Measurements from ENCODE around the gene SND1.

SND1 gene

DNA sequence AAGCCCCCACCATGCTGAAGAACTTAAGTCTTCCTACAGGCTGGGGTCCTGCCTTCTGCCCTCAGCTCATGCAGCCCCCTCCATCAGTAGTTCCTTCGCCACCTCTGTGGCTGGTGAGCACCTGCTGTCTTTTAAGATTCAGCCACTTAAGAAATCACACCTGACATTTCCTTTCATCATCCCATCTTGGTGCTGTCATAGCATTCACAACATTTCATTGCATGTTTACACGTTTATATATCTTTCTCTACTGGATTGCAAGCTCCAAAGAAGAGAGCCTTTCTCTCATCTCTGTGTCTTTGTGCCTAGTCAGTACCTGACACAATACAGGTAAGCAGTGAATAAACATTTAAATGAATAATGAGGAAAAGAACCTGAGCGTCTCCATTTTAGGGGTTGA is 38.3 kb downstream of the SND1 start:
- DNase-seq: no peak

DNA sequence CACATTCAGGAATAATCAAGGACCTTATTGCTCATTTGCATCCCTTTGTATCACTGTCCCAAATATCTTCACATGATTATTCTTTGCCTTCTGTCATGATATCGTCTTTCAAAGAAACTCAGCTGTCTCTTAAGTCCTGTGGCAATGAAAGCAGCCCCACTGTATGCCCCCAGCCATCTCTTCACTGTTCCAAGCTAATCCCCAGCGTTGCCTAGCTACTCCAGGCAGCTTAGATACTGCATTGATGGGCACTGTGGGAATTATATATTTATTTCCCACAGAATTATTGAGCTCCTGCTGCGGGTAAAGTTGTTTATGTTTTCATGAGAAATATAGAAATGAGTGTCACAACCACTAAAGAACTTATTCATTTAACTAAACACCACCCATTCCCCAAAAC is 38.8 kb downstream of the SND1 start:
- DNase-seq: no peak

DNA sequence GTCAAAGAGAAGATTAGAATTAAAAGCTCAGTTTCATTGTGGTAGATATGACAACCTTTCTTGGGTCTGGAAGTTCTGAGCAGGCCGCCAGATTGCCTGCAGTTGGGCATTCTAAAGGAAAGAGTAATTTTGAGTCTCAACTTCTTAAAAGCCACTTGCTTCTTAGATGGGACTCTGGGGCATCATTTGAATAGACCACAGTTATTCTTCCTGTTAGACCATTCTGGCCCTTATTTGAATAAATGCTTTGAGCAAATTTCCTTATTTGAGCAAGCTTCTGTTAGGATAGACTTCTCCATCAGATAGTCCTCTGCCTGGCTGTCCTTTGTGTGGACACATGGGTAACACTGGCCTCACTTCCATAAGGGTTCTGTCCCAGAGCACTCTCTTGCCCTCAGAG is 40.2 kb downstream of the SND1 start:
- DNase-seq: no peak

DNA sequence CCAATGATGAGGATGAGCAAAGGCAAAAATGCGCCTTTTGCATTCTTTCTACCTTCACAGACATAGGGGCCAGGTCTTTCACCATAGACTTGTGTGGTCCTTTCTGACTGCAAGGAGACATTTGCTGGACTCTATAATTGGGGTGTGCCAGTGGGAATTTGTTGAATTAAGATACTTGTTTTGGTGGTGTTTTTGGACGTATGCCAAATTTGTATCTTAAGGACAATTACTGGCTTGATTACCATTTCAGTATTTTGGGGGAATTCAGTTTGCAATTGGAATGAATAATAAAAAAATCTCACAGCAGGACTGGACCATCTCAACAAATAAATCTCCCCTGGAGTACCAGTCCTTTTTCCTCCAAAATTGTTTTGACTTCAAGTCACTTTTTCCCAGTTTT is 47.9 kb downstream of the SND1 start:
- peak; percentile 14 for DNase-seq

DNA sequence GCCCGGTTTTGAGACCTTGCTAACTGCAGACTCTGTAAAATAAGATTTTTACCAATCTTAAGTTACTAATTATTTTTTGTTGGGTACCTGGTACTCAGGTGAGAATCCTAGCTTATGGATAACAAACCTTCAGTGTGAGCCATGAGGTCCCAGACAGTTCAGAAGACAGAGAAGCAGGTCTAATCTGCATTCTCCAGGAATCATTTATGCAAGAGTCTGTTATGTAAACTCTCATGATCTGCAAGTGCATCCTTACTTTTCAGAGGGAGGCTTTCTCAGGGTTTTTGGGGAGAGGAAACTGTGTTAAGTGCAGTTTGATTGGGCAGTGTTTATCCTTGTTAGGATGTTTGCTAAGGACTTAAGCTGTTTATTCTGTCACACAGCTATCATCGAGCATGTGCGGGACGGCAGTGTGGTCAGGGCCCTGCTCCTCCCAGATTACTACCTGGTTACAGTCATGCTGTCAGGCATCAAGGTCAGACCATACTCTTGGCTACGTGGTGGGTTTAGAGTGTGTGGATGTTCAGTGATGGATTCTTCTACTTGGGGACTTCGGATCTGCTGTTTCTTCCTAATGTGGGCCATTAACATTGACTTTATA is 50.2 kb downstream of the SND1 start:
- no peak for DNase-seq

DNA sequence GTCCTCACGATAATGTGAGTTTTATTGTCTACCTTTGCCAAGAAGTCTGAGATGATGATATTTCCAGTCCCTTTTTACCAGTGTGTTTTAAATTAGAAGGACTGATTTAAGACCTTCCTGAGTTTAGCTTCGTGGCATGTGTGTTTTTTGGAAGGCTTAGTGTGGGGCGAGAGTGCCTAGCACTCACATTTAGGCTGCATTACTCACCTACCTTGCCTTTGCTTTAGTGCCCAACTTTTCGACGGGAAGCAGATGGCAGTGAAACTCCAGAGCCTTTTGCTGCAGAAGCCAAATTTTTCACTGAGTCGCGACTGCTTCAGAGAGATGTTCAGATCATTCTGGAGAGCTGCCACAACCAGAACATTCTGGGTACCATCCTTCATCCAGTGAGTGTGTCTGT is 50.9 kb downstream of the SND1 start:
- DNase-seq: no peak

DNA sequence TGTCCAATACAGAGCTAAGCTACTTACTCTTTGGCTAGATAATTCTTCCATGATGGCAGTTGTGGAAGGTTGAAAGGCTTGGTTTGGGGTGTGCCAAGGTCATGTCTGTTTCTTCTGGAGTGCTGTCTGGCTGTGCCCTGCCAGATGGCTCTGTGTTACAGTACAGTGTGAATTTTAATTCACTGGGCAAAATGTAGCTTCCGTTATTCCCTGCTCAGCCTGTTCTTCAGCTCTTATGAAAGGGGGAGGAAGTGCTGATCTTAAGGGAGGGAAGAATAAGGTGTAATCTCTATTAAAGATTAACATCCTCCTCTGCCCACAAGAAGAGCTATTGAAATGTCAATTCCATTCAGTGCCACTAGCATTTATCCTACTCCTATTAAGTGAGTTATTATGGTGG is 52.2 kb downstream of the SND1 start:
- no peak for DNase-seq

DNA sequence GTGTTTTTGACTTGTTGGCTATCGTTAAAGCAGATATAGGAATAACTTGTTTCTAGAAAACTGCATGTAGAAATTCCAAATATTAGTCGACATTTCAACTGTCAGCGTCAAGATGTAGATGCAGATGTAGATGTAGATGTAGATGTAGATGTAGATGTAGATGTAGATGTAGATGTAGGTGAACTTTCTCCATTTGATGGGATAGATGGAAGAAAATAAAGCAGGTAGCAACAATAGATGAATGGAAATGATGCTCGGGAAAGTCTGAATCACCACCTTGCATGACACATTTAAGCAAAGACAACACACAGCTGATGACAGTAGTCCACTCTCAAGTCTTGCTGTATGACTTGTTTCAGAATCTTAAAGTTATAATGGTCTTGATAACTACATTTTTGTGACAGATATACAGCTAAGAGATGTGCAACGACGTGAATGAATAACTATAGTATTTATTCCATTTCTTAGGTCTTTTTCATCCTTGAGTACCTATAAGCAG is 53.5 kb downstream of the SND1 start:
- DNase-seq: no peak

DNA sequence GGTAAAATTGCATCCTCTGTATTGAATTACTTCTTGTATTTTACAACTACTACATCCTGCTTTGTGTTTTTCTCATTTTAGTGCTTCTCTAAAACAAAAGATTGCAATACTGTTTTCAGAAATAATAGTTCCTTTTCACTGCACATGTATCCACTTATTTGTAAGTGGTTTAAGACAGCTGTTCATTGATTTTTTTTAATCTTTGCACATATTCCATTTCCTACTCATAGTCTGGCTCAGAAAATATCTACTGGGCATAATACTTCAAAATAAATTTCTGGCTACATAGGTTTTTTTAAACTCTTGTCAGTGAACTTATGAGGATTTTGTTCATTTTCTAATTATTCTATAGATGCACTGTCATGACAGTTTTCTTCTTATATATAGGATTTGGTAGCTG is 54.8 kb downstream of the SND1 start:
- no peak for DNase-seq

DNA sequence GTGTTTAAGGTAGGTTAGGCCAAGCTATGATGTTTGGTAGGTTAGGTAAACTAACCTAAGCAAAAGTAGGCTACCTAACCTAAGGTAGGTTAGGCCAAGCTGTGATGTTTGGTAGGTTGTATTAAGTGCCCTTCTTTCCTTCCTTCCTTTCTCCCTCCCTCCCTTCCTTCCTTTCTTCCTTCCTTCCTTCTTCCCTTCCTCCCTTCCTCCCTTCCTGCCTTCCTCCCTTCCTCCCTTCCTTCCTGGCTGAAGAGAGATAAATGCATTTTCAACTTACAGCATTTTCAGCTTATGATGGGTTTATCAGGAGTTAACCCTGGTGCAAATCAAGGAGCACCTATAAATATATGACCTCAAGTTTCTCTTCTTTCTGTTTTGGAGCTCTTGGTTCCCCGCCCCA is 56.2 kb downstream of the SND1 start:
- DNase-seq: no peak

DNA sequence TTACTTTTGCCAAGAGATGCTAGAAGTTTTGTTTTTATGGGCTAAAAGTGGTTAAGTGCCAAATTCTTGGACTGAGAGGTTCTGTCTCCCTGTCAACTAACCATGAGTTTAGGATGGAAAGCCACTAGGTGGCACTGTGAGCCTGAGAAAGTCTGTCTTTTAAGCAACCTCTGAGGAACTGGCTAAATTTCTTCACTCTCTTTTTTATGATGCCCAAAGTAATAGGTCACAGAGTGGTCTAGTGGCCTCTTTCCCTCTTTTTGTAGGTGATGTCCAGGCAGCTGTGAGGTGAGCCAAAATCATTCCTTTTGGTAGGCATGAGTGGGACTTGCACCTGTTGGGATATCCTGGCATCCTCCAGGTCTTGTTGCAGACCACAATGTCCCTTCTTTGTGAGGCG is 56.8 kb downstream of the SND1 start:
- DNase-seq: peak; percentile 92

DNA sequence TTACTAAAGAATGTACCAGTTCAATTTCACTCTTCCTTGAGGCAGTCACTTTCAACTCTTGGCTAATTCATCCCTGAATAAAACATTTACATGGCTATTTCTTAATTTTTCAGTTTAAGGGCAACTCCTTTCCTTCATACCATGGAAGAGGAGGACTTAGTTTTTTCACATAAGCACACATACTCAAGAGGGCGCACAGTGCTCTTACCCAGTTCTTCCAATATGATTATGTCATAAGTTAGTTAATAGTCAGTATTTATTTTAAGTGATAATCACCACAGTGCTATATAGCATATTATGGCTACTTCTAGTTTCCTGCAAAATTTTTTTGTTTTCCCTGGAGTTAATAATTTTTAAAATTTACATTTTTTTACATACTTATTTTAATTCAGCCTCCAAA is 58.6 kb downstream of the SND1 start:
- DNase-seq: no peak

DNA sequence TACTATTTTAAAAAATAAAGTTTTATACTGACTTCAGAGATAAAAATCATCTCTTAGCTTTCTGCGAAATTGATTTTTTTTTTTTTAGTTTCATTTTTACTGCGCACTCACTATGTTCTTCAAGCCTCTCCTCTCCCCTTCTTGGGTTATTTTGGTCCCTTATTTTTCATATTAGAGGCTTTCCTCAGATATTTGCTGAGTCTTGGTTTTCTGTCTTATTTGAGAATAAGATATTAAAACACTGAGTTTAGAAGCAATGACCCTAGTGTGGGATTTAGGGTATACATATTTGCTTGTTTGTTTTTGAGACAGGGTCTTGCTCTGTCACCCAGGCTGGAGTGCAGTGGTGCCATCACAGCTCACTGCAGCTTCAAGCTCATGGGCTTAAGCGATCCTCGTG is 59.9 kb downstream of the SND1 start:
- no peak for DNase-seq

DNA sequence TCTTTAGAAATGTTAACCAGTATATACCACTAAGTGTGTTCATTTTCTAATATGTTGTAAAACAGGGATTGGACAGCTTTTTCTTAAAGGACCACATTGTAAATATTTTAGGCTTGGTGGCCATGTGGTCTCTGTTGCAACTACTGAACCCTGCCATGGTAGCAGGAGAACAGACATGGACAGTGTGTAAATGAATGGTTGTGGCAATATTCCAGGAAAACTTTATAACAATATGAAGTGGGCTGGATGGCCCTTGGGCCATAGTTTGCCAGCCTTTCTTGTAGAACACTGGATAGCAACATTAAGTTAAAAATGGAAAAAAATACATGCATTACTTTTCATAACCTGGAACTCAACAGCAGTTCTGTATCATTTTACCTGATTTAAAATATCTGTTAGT is 61.0 kb downstream of the SND1 start:
- DNase-seq: no peak

DNA sequence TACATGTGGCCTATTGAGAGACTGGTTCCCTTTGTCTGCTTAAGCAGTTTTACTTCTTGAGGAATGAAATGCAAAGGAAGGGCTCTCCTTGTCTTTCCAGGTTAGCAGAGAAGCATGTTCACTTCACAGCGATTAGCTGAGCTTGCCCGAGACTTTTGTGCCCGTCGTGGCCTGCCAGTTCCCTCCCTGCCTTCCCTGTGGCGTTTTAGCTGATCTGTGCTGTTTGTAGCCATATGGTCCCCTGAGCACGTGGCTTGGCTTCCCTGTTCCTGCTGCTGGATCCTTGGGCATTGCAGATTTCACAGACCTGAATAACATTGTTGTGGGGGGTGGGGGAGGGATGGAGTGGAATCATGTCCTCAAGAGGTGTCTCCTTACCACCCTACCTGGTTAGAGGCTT is 61.8 kb downstream of the SND1 start:
- no peak for DNase-seq

DNA sequence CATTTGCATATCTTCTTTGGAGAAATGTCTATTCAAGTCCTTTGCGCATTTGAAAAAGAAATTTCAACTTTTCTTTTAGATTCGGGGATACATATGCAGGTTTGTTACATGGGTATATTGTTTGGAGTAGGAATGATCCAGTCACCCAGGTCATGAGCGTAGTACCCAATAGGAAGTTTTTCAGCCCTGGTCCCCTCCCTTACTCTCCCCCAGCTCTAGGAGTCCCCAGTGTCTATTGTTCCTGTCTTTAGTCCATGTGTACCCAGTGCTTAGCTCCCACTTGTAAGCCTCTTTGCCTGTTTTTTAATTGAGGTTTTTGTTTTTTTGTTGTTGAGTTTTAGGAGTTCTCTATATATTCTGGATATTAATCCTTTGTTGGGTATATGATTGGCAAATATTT is 63.3 kb downstream of the SND1 start:
- no peak for DNase-seq

DNA sequence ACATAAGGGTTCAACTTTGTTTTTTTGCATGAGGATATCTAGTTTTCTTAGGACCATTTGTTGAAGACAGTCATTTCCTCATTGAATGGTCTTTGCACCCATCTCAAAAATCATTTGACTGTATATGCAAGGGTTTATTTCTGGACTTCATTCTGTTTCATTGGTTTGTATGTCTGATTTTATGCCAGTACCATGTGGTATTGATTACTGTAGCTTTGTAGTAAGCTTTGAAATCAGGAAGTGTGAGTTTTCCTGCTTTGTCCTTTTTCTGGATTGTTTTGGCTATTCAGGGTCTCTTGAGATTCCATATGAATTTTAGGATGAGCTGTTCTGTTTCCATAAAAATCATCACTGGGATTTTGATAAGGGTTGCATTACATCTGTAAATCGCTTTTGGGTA is 63.9 kb downstream of the SND1 start:
- no peak for DNase-seq

DNA sequence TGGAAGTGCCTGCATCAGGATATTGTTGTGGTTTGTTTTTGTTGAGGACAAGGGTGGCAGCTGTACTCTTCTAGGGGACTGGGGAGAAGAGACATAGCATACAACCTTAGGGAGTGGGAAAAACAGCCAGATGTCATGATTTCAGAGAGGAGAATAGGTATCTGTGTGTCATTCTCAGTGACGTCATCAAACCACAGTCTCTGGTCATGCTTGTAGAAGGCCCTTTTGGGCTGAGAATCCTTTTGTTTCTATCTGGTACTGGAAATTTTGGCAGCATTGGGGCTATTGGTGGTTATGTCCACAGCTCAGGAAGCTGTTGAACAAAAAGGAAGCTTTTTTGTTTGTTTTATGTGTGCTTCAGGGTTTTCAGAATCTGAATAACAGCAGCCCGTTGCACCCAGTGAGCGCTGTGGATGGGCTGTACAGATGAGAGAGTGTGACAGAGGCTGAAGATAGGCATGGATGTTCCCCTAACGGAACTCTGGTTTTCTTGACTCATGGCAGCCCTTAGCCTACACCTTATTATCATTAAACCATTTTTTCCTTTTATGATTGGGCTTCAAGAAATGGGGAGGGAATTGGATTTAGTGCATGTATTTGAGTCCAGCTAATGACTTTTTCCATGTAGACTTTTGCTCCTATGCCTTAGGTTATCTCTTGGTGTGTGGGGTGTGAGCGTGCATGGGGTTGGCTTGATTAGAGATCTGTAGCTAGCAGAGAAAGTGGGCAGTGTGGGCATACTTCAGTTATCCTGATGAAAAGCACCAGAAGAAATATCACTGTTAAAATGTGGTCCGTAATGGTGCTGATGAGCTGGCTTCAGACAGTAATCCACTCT is 65.7 kb downstream of the SND1 start:
- peak; percentile 71 for DNase-seq

DNA sequence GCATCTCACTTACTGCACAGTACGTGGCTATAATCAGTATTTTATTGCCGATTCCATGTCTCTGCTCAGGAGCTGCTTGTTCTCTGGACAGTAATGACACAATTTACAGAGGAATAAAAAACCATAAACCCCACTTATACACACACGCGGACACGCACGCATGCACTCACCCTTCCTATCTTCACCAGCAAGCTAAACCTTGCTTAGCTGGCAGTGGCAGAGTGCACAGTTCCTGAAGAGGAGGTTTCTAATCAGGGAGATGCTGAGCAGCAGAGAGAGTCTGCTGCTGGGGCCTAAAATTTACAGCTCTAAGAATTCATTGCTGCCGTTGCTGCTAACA is 66.3 kb downstream of the SND1 start:
- DNase-seq: no peak

DNA sequence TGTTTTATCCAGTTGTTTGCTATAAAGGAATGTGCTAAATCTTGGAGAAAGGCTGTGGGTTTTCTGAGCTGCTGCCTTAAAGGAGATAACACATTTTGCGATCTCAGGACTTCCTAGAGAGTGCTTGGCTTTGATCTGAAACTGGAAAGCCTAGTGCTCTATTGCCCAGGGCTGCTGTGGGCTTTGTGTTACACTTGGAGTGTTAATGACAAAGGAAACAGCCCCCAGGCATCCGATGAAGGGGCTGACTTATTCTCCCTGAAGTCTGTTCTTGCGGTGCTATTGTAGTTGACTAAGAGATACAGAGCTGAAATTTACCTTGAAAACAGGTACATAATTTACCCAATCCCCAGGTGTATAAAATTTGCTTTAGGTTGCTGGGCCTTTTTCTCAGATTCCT is 74.5 kb downstream of the SND1 start:
- no peak for DNase-seq

DNA sequence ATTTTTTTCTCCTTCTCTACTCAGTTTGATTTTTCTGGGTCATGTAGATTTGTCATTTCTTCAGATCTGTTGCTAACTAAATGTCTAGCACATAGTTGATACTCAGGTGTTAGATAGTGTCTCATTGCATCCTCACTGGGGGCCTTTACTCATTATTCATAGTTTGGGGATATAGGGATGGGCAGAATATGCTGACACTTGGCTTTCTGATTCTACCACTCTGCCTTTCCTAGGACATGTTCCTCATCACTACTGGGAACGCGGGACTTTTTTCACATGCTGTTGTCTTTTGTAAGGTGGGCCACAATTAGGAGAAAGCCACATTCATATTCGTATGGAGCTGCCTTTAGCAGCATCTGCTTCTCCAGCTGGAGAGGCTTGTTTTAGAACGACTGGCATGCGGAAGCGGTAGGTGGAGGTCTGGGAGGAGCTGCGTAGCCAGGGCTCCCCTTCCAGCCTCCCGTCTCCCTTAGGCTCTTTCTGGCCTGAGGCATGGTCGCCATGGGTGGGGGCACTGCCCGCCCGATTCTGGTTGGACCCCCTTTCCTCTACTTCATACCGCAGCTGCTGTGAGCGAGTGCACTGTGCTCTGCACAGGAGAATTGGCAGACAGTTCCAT is 78.8 kb downstream of the SND1 start:
- no peak for DNase-seq

DNA sequence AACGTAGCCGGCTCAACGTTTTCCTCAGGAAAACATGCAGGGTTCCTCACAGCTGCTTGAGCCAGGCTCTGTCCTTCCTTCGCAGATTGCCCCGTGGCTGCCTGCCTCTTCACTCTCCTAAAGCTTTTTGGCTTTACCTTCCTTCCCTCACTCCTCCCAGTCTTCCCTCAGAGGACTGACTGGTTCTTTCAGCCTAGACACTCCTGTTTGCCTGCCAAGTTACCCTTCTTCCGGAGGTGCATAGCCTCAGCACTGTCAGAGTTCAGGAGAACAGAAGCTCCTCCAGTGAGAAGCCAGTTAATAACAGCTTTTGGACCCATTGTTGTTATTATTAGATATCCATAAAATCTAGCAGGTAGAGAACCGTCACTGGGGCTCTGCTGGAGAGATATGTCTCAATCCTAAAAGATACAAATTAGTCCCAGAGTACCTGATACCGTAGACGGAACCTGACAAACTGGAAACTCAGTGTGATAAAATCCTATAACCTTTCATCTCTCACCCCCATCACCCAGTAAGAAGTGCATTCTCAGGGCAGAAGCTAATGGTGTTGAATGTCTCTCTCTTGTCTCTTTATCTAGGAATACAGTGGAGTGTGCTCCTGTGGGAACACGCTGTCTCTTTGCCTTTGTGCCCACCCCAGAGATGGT is 79.6 kb downstream of the SND1 start:
- no peak for DNase-seq

DNA sequence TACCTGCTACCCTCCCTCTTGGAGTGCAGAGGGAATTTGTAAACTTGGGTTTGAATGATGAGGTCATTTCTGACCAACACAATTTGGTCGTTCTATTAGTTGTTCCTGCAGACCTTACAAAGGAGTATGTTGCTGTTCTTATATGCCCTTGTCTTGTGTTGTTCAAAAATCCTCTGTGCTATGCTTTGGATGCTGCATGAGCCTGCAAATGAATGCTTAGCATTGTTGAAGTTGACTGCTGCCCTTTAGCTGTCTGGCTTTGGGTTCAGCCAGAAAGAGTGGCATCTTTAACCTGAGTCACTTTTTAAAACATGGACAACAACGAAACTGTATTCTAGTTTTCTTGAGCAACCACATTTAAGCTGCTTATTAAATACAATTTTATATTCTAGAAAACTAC is 80.3 kb downstream of the SND1 start:
- no peak for DNase-seq

DNA sequence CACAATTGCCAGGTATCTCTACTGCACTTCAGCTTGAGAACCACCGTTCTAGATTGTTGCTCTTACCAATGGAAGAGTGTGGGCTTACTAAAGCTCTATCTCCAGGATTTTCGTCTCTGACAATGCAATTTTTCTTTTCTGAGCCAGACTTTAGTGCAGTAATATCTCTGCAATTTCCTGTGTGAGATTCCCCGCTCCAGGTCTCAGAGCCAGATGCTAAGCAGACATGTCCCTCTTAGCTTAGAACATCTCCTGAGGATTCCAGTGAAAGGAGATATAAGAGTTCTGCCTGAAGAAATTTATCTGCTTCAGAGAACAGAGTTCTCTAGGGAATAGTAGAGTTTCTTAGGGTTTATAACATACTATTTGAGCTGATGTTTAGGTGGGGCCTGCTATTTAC is 82.0 kb downstream of the SND1 start:
- no peak for DNase-seq
